ENCODE results near the gene FURIN.
"Not testable (repeated sequence)": the region's sequence is repeated elsewhere in the genome, so short reads cannot be mapped to it uniquely, and the experiment has no call there.

Gene FURIN

DNA sequence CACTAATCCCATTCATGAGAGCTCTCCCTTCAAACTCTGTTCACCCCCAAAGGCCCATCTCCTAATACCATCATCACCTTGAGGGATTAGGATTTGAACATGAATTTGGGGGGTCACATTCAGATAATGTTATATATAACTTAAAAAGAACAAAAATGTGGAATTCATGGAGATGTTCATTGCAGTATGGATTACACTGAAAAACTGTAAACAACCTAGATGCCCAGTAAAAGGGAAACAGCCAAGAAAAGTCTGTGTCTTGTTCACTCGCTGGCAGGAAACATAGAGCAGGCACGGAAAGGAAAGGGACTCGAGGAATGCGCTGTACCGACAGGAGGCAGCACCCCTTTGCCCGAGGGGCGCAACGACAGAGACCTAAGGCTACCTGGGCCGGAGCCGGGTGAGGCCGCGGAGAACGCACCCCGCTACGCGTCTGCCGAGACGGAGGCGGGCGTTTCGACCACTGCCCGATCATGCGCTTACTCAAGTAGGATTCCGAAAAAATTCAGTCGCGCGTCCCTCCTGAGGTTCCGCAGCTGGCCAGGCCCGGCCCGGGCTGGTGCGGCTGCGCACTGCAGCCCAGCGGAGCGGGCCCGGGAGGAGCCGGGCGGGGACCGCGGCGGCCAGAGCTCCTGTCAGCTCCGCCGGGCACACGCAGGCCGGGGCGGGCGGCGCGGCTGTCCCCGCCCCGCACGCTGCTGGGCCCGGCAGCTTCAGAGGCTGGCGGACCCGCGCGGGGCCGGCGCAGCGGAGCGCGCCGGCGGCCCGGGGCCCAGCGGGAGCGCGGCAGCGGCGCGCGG lies 33.9 kb downstream of the FURIN start:
- peak; percentile 65 to 67 for DNase-seq (ENCODE audit: low read depth in 2 of 2)

DNA sequence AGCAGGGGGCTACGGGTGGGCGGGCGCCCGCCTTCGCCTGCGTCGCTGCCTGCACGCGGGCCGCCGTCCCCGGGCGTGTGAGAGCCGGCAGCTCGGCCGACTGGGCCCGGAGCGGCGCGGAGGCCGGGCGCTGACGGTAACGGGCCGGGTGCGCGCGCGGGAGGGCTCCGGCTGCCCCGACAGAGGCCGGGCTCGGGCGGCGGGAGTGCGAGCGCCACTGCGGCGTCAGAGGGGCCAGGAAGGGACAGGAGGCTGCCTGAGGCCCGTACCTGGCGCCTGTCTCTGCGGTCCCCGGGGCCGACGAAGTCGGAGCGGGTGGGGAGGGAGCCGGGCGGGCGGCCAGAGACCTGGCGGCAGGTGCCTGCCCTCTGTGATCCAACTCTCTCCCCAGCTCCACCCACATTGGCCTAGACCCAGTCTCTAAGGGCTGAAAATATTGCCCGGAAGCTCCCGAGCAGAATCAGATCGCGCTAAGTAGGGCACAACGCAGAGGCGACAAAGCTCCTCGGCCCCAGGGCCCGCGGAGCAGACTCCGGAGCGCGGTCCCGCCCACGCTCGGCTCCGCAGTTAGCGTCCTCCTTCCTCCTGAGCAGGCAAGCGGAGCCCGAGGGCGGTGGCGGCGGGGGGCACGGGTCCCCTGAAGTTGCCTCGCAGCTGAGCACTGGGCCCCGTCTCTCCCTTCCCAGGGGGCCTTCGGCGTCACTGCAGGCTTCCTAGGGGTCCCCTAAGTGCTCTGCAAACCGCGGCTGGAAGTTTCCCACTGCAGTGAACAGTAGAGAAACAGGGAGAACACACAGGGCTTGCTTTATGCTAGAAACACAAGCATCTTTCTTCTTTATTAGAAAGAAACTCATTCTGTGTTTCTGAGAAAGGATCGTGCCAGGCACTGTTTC lies 34.7 kb downstream of the FURIN start, which contains the start of gene MAN2A2:
TSS of gene MAN2A2 (plus strand) at position 463 of the 893 bp plus-strand sequence. CDS start 906 bp downstream, outside the sequence.
- peak; percentile 74 to 78 for DNase-seq (ENCODE audit: low read depth in 2 of 2)

DNA sequence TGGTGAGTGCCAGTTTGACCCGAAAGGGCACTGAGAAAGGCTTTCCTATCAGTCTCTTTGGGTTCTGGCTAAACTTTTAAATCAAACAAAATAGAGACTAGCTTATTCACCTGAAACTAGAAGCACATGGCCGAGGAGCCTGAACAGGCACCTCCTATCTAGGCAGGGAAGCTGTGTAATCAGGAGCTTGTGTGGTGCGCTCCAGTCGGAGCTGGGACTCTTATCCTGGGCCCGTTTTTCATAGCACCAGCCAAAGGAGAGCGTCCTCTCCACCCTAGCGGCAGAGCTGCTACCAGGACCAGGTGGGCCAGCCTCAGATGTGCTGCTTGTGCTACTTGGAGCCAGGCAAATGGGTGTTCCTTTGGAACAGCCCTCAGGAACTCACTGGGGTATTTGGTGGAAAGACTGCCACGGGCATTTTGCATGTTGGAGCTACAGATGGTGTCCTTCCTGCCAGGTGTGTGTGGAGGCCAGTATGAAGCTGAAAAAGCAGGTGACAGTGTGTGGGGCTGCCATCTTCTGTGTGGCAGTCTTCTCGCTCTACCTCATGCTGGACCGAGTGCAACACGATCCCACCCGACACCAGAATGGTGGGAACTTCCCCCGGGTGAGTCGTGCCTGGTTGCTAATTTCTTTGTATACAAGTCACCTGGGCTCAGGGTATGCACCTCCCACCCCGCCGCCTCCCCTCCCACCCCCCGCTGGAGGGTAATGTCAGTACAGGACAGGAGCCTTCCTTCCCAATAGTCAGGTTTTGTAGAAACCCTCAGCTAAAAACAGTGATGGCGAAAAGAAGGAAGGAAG lies 35.5 kb downstream of the FURIN start:
- DNase-seq (ENCODE audit: low read depth in 2 of 2), result no peak

DNA sequence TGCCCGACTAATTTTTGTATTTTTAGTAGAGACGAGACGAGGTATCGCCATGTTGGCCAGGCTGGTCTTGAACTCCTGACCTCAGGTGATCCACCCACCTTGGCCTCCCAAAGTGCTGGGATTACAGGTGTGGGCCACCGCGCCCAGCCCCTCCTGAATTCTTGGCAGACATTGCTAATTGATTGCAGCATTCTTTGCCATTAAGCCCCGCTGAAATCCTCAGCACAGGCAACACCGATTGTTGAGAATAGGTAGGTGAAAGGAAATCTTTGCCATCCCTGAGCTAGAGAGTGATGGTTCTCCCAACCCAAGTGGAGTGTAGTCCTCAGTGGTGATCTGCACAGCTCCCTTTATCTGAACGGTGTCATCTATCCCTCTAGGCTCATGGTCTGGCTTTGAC lies 36.4 kb downstream of the FURIN start:
- no peak for DNase-seq (ENCODE audit: low read depth in 2 of 2)

DNA sequence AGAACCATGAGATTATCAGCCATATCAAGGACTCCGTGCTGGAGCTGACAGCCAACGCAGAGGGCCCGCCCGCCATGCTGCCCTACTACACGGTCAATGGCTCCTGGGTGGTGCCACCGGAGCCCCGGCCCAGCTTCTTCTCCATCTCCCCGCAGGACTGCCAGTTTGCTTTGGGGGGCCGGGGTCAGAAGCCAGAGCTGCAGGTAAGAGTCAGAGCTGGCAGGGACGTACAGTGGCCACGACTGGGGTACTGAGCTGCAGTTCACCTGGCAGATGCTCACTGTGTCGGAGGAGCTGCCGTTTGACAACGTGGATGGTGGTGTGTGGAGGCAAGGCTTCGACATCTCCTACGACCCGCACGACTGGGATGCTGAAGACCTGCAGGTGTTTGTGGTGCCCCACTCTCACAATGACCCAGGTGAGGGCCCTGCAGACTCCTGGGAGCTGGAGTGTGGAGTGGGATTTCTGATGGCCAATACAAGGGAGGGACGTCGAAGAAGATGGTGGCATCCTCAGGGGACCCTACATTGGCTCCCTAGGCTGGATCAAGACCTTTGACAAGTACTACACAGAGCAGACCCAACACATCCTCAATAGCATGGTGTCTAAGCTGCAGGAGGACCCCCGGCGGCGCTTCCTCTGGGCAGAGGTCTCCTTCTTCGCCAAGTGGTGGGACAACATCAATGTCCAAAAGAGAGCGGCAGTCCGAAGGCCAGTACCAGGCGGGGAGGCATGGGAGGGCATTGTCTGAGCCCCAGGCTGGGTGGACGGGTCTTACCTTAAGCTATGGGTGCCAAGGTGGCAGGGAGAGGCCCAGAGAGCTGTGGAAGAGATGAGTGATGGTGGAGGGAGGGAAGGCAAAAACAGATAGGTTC lies 37.2 kb downstream of the FURIN start:
- no peak for DNase-seq (ENCODE audit: low read depth in 2 of 2)

DNA sequence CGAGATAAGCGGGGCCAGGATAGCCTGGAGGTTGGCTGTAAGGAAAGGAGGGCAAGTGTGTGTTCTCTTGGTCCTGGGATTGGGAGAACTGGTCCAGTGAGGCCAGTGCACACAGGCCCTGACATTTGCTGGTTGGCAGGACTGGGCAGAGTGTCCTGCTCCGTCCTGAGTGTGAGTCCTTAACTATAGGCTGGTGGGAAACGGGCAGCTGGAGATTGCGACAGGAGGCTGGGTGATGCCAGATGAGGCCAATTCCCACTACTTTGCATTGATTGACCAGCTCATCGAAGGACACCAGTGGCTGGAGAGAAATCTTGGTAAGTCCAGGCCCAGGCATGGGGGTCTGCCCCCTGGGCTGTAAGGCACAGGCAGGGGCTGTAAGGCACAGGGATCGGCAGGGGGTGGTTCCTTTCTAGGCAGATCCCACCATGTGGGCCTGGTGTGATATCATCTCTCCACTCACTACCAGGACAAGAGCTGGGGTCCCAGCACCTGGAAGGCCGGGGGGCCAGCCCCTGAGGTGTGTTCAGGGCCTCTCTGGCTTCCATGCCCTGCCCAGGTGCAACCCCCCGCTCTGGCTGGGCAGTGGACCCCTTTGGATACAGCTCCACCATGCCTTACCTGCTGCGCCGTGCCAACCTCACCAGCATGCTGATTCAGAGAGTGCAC lies 37.9 kb downstream of the FURIN start:
- DNase-seq (ENCODE audit: low read depth in 2 of 2), result no peak

DNA sequence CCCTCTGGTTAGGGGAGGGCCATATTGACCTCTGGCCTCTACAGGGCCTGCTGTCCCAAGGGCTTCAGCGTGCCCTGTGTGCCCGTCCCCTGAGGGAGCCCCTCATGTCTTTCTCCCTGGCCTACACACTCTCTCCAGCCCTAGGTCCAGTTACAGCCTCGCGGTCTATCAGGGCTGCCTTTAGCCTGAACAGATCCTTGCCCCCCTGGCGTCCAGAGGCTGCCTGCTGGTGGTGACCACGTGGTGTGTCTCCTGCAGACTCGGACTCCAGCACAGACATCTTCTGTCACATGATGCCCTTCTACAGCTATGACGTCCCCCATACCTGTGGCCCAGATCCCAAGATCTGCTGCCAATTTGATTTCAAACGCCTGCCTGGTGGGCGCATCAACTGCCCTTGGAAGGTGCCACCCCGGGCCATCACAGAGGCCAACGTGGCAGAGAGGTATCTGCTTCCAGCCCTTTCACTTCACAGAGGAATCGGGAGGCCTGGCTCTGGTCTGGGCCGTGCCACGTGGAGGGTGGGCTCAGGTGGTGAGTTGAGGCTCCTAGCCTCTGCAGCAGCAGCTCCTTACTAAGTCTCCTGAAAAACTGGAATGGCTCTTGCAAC lies 38.8 kb downstream of the FURIN start:
- DNase-seq (ENCODE audit: low read depth in 2 of 2), result no peak

DNA sequence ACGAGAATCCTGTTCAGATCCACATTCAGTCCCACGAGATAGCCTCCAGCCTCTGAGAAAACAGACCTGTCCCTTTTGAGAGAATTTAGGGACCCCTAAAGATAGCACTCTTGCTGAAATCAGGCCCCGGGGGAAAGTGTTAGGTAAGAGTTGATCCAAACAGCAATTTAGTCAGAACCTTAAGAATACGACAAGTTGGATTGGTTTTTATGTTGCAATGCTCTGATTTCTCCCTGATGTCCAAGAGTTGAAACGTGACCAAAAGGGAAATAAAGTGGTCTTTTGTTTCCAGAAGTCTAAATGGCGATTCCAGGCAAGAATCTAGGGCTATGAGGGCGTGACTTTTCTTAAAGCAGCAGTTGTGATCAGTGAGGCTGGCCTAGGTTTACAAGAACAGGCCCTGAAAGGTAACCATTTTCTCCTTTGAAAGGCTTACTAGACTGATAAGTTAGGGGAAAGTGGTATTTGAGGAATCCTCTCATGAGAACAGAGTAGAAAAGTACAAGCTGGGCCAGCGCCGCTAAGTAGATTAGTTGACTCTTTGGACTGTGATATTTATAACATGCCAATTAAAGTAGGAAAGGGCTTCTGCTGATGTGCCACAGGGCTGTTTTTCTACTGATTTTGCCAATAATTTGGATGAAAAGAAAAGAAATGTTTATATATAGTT lies 39.6 kb downstream of the FURIN start:
- no peak for DNase-seq (ENCODE audit: low read depth in 2 of 2)

DNA sequence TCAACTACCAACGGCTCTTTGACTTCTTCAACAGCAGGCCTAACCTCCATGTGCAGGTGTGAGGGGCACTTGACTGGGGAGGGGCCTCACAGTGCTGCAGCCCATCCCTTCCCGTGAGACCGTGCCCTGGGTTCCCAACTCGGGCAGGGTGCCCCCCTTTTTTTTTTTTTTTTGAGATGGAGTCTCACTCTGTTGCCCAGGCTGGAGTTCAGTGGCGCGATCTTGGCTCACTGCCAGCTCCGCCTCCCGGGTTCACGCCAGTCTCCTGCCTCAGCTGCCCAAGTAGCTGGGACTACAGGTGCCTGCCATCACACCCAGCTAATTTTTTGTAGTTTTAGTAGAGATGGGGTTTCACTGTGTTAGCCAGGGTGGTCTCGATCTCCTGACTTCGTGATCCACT lies 41.1 kb downstream of the FURIN start:
- DNase-seq (ENCODE audit: low read depth in 2 of 2), result not testable (repeated sequence)

DNA sequence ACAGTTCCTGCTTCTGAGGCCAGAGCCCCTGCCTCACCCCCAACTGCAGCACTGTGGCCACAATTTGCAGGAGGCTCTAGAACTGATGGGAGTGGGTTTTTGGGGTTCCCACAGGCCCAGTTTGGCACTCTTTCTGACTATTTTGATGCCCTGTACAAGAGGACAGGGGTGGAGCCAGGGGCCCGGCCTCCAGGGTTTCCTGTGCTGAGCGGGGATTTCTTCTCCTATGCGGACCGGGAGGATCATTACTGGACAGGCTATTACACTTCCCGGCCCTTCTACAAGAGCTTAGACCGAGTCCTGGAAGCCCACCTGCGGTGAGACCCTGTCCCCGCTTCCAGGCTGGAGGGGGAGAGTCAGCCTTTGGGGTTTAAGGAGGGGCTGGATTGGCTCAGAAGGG lies 41.6 kb downstream of the FURIN start:
- no peak for DNase-seq (ENCODE audit: low read depth in 2 of 2)

DNA sequence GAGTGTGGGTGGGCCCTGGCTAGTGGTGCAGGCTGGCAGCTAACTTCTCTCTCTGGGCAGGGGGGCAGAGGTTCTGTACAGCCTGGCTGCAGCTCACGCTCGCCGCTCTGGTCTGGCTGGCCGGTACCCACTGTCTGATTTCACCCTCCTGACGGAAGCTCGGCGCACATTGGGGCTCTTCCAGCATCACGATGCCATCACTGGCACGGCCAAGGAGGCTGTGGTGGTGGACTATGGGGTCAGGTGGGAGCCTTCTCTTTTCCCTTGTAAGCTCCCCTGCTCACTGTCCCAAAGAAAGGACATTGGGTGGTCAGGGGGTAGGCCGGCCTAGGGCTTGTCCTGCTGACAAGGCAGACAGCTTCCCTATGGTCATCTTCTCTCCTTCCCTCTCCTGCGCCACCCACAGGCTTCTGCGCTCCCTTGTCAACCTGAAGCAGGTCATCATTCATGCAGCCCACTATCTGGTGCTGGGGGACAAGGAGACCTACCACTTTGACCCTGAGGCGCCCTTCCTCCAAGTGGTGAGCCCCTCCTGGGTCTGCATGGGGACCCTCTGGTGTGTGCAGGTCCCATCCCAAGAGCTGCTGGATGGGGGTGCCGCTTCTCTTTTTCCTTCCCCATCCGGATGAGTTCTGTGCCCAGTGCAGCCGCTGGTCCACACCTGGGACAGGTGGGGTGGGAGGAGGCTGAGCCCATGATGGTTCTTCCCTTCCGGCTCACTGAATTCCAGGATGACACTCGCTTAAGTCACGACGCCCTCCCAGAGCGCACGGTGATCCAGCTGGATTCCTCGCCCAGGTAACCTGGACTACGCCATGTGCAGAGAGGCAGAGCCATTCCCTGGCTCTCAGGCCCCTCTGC lies 42.3 kb downstream of the FURIN start:
- DNase-seq (ENCODE audit: low read depth in 2 of 2), result no peak

DNA sequence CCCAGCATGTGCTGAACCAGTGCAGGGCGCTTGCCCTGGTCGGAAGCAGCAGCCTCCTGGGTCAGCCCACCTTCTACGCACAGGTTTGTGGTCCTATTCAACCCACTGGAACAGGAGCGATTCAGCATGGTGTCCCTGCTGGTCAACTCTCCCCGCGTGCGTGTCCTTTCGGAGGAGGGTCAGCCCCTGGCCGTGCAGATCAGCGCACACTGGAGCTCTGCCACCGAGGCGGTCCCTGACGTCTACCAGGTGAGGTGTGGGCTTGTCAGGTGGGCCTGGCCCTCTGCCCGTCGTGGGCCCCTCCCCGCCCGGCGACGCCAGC lies 42.9 kb downstream of the FURIN start:
- no peak for DNase-seq (ENCODE audit: low read depth in 2 of 2)

DNA sequence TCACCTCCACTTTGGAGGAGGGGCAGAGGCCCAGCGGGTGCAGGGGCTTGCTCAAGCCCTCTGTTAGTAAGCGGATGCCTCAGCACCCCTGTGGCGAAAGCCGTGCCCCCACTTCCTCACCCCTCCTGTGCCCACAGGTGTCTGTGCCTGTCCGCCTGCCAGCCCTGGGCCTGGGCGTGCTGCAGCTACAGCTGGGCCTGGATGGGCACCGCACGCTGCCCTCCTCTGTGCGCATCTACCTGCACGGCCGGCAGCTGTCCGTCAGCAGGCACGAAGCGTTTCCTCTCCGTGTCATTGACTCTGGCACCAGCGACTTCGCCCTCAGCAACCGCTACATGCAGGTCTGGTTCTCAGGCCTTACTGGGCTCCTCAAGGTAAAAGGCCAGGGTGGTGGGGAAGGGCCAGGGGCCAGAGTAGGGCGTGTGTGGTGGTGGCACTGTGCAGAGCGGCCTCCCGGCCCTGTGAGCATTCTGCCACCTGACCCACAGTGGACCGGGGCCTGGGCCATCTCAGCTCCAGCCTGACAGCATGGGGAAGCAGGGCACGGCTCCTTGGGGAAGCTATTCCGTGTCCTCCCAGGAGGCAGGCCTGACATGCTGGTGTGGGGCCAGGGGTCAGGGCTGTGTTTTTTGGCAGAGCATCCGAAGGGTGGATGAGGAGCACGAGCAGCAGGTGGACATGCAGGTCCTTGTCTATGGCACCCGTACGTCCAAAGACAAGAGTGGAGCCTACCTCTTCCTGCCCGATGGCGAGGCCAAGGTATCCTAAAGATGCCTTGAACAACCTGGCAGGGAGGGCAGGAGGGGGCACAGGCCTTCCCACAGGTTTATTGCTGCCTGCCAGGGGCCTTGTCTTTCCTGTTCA lies 43.8 kb downstream of the FURIN start:
- DNase-seq (ENCODE audit: low read depth in 2 of 2), result no peak

DNA sequence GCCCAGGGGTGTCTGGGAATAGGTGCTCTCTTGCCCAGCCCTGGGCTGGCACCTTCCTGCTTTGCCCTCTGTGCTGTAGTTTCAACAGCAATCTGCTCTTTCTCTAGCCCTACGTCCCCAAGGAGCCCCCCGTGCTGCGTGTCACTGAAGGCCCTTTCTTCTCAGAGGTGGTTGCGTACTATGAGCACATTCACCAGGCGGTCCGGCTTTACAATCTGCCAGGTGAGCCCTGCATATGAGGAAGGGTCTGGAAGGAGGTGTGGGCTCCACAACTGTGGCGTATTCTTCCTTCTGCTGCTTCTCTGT lies 44.3 kb downstream of the FURIN start:
- no peak for DNase-seq (ENCODE audit: low read depth in 2 of 2)

DNA sequence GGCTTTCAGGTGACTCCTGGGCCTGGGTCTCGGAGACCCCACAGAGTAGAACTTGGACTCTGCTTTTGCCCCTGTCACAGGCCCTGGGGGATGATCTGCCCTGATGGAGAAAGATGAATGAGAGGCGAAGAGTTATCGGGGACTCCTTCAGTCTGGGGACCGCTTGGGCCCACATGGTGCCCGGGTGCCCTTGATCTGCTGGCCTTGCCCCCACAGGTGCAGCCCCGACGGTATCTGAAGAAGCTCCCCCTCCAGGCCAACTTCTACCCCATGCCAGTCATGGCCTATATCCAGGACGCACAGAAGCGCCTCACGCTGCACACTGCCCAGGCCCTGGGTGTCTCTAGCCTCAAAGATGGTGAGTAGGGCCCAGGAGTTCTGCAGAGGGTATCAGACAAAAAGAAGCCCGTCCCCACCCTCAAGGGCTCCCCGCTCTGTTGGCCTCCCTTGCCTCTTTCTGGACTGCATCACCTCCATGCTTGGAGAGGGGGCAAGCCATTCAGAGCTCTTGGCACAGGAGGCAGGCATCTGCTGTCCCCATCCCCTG lies 45.1 kb downstream of the FURIN start:
- no peak for DNase-seq (ENCODE audit: low read depth in 2 of 2)

DNA sequence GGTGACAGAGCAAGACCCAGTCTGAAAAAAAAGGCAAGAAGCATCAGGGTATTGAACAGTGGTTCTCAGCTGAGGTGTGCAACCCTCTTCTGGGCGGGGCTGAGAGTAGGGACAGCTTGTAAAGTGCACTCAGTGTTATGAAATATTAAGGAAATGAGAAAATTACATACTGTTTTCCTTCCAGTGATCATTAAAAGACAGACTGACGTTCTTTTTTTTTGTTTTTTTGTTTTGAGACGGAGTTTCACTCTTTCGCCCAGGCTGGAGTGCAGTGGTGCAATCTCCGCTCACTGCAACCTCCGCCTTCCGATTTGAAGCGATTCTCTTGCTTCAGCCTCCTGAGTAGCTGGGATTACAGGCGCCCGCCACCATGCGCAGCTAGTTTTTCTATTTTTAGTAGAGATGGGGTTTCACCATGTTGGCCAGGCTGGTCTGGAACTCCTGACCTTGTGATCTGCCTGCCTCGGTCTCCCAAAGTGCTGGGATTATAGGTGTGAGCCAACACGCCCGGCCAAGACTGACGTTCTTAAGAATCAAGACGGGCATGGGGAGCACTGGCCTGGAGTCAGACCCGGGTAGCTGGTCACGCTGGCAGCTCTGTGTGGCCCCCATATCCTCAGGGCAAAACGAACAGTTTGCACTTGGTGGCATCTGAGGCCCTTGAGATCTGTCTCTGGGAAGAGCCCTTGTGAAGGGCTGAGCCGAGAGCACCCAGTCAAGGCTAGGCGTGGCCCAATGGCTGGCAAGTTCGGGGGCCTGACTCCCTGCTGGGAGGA lies 46.1 kb downstream of the FURIN start:
- no peak for DNase-seq (ENCODE audit: low read depth in 2 of 2)
